H7 (cell line): ENCODE data around the gene PTGER2. TPM values are rescaled to one million over a fixed set of nuclear protein-coding genes. Genes with fewer than 3 reads are reported as not detected.

Experiments used
- DNase-seq: peaks from one replicate; pipeline ENCODE4 v3.0.0; 2012
- H3K27me3 ChIP-seq: 2 replicates; pipeline ENCODE4 v1.6.0; 2011; ENCODE audit warnings: mild to moderate bottlenecking, low read length; ENCODE audit not compliant: control insufficient read depth, insufficient read depth
- H3K36me3 ChIP-seq: replicated peaks from 2 replicates; pipeline ENCODE4 v1.5.1; 2011; ENCODE audit warnings: low read length; ENCODE audit not compliant: control insufficient read depth, insufficient read depth
- H3K4me3 ChIP-seq: 2 replicates; pipeline ENCODE4 v1.5.1; 2011; ENCODE audit warnings: low read depth, mild to moderate bottlenecking, control low read depth, low read length, moderate library complexity; ENCODE audit not compliant: insufficient read depth
- total RNA-seq: library from RNA; depleted of rRNA; stranded (reverse); fragments of >200 nt; shearing (Covaris generic); gene quantifications from 2 replicates; pipeline ENCODE4 v1.2.3, GENCODE V29; 2014; rRNA removed

Gene PTGER2, protein sequence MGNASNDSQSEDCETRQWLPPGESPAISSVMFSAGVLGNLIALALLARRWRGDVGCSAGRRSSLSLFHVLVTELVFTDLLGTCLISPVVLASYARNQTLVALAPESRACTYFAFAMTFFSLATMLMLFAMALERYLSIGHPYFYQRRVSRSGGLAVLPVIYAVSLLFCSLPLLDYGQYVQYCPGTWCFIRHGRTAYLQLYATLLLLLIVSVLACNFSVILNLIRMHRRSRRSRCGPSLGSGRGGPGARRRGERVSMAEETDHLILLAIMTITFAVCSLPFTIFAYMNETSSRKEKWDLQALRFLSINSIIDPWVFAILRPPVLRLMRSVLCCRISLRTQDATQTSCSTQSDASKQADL
- 0.24 and 1.9 TPM in 2 replicates for total RNA-seq

DNA sequence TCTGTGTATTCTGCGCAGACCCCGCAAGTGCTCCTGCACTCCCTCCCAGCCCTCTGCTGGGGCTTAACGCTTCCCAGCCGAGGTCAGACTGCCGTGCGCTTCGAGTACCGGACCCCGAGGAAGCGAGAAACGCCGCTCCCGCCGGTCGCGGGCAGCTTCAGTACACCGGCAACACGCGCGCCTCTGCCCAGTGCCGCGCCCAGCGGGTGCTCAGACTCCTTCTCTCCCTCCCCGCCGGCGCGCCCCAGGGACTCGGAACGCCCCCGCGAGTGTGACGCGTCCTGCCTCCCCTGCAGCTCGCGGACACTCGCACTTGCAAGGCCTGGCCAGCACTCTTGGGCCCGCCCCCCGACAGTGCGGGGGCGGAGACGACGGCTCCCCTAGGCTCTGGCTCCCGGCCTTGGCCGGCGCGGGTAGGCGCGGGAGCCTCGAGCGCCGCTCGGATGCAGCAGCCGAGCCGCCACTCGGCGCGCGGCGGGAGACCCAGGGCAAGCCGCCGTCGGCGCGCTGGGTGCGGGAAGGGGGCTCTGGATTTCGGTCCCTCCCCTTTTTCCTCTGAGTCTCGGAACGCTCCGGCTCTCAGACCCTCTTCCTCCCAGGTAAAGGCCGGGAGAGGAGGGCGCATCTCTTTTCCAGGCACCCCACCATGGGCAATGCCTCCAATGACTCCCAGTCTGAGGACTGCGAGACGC is at the start of gene PTGER2:
Gene PTGER2, plus strand, starts transcription at position 410 of the 692 bp plus-strand sequence. Its CDS starts 237 bp downstream, at position 647.
- Histone ChIP-seq H3K36me3 (no peaks in the 10 kb centered on the region; the same call in 1 of the 2 replicates), H3K4me3 (peak within 1 kb of the TSS; percentile 55), H3K27me3 (peaks cover 51% of the 10 kb centered on the region)
- peak; percentile 89 for DNase-seq

GRCh38 chr14:52265253-52265652 is 48.9 kb upstream of the PTGER2 start:
- no peak for DNase-seq
- H3K36me3 ChIP-seq, result no peaks in the 10 kb centered on the region
- no peak overlapping the region for H3K4me3 ChIP-seq
- peaks cover 49% of the 10 kb centered on the region for H3K27me3 ChIP-seq

GRCh38 chr14:52266179-52266578 is 47.9 kb upstream of the PTGER2 start:
- Histone ChIP-seq H3K4me3 (no peak overlapping the region), H3K36me3 (no peaks in the 10 kb centered on the region), H3K27me3 (peaks cover 52% of the 10 kb centered on the region)
- DNase-seq, result no peak

DNA sequence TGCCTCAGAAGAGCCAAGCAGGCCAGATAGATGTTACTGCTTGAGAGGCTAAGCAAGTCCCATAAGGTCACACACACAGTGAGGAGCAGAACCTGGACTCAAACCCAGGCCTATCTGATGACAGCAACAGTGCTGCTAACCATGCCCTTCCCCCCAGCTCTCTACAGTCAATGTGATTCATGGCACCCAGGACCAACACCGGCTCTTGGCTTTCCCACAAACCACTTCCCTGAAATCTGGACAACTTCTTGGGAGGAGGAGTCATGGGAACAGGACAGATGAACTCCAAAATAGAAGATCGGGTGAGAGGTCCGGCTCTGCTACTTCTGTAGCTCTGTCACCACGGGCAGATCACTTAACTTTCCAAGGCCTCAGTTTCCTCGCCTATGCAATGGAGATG is 47.3 kb upstream of the PTGER2 start:
- Histone ChIP-seq H3K36me3 (no peaks in the 10 kb centered on the region), H3K27me3 (peaks cover 52% of the 10 kb centered on the region), H3K4me3 (no peak overlapping the region)
- no peak for DNase-seq

GRCh38 chr14:52267501-52268278 is 46.4 kb upstream of the PTGER2 start, which contains the start of gene PTGDR:
Gene PTGDR, plus strand, starts transcription at chr14:52267698. Its CDS starts 117 bp downstream, at chr14:52267815.
- Histone ChIP-seq H3K36me3 (no peaks in the 10 kb centered on the region), H3K4me3 (peak within 1 kb of the TSS; percentile 45), H3K27me3 (peaks cover 52% of the 10 kb centered on the region)
- peak; percentile 70 for DNase-seq

- peak; percentile 73 for DNase-seq
- peaks cover 52% of the 10 kb centered on the region for H3K27me3 ChIP-seq
- H3K4me3 ChIP-seq, result peak overlapping the region; percentile 45
- H3K36me3 ChIP-seq, result no peaks in the 10 kb centered on the region
These were observed 45.6 kb upstream of the PTGER2 start for GRCh38 chr14:52268279-52269061.

DNA sequence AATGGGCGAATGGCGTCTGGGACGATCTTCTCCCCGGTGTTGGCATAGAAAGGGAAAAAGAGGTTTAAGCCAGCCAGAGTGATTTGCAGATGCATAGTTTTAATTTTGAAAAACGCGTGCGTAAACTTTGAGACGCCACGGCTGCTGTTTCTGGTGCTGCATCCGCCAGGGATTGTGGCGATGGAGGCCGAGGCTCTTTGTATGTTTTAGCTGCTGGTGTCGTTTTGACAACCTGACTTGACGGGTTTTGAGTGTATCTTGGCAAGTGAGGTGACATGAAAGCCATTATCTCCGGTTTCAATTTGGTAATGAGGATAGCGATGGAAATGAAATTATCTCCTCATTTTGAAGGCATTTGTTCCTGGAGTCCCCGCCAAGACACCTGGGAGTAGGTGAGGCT is 45.0 kb upstream of the PTGER2 start:
- Histone ChIP-seq H3K27me3 (peaks cover 51% of the 10 kb centered on the region), H3K4me3 (0 out of 2 replicates have a peak overlapping the region, but pooled peaks have one; percentile 45), H3K36me3 (no peaks in the 10 kb centered on the region)

GRCh38 chr14:52269982-52270381 is 44.1 kb upstream of the PTGER2 start:
- H3K27me3 ChIP-seq, result peaks cover 51% of the 10 kb centered on the region
- no peaks in the 10 kb centered on the region for H3K36me3 ChIP-seq
- no peak for DNase-seq
- no peak overlapping the region for H3K4me3 ChIP-seq

More for the DNA sequence above, 45.0 kb upstream of the PTGER2 start:
- no peak for DNase-seq

GRCh38 chr14:52271538-52271937 is 42.6 kb upstream of the PTGER2 start:
- Histone ChIP-seq H3K27me3 (peaks cover 40% of the 10 kb centered on the region), H3K4me3 (no peak overlapping the region), H3K36me3 (no peaks in the 10 kb centered on the region)
- DNase-seq, result no peak

GRCh38 chr14:52272375-52272774 is 41.7 kb upstream of the PTGER2 start:
- H3K27me3 ChIP-seq, result peaks cover 31% of the 10 kb centered on the region
- DNase-seq, result peak; percentile 54

GRCh38 chr14:52275372-52275771 is 38.7 kb upstream of the PTGER2 start:
- Histone ChIP-seq H3K36me3 (no peaks in the 10 kb centered on the region), H3K27me3 (peaks cover 3% of the 10 kb centered on the region), H3K4me3 (no peak overlapping the region)
- DNase-seq, result no peak

More at GRCh38 chr14:52272375-52272774, 41.7 kb upstream of the PTGER2 start:
- Histone ChIP-seq H3K36me3 (no peaks in the 10 kb centered on the region), H3K4me3 (no peak overlapping the region)

DNA sequence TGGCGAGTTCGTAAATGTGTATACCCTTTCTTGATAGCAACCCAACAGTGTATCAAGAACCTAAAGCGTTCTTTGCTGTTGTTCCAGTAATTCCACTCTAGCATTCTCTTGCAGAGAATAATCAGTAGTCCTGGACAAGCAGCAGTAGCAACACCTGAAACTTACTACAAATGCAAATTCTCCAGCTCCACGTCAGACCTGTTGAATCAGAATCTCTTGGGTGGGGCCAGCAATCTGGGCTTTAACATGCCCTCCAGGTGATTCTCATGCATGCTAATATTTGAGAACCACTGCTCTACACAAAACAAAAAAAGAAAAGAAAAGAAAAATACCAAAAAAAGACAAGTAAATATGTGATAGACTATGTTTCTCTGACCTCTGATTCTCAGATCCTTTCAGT is 36.6 kb upstream of the PTGER2 start:
- Histone ChIP-seq H3K27me3 (no peaks in the 10 kb centered on the region), H3K4me3 (no peak overlapping the region), H3K36me3 (no peaks in the 10 kb centered on the region)
- DNase-seq, result no peak

DNA sequence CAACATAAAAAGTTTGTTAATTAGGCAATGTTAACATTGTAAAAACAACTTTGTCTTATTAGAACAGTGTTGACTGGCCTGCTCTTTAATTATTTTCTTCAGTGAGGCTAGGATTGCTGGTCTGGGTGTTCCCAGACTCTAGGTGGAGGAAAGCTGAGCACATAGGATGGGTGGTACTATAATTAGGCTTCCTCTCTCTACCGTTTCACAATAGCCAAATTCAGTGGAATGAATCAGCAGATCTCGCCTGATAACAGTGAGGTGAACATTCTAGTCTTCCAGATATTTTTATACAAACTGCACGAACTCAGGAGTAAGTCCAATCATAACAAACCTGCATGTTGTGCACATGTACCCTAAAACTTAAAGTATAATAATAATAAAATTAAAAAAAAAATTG is 34.7 kb upstream of the PTGER2 start:
- H3K4me3 ChIP-seq, result no peak overlapping the region
- DNase-seq, result no peak
- H3K36me3 ChIP-seq, result no peaks in the 10 kb centered on the region
- no peaks in the 10 kb centered on the region for H3K27me3 ChIP-seq

DNA sequence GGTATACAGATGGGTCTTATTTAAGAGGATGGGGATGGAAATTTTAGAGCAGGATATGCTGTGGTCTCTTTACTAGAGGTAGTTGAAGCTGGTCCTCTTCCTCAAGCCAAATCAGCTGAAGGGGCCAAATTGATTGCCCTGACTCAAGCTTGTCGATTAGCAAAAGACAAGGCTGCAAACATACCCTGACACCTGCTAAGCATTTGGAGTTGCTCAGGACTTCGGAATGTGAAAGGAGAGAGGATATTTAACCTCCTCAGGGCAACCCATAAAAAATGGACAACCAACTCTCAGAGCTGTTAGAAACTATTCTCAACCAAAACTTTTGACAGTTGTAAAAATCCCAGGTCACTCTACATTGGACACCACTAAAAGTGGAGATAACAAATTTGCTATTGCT is 31.0 kb upstream of the PTGER2 start:
- no peaks in the 10 kb centered on the region for H3K36me3 ChIP-seq
- H3K4me3 ChIP-seq, result no peak overlapping the region
- no peak for DNase-seq
- H3K27me3 ChIP-seq, result no peaks in the 10 kb centered on the region
